COLO668 (cell line): ENCODE results near the gene DDTL.

Experiments used
- DNase-seq: peaks from one replicate; lab custom pipeline; 2025; ENCODE audit not compliant: unreplicated experiment; lab: John Stamatoyannopoulos, UW

Gene DDTL

DNA sequence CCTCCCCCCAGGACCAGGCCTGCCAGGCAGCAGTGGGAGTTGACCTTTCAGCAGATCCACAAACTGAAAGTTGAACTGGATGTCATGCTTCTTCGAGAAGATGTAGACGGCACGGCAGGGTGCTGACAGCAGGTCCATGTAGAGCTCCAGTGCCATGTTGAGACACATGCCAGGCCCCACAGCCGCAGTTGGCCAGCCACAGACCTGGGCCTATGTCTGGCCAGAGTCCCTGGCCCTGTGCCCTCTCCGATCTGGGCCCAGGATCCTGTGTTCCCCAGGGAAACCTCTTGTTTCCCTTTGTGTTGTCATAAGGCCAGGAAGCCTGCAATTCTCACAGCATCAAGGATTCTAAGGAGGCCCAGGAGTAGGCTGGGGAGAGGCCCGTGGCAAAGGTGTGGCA is 38.5 kb downstream of the DDTL start, which contains the start of gene GSTT4:
Gene GSTT4 (minus strand): TSS at position 253 of the 400 bp plus-strand sequence. CDS start 97 bp downstream, at position 156.
- no peak for DNase-seq

DNA sequence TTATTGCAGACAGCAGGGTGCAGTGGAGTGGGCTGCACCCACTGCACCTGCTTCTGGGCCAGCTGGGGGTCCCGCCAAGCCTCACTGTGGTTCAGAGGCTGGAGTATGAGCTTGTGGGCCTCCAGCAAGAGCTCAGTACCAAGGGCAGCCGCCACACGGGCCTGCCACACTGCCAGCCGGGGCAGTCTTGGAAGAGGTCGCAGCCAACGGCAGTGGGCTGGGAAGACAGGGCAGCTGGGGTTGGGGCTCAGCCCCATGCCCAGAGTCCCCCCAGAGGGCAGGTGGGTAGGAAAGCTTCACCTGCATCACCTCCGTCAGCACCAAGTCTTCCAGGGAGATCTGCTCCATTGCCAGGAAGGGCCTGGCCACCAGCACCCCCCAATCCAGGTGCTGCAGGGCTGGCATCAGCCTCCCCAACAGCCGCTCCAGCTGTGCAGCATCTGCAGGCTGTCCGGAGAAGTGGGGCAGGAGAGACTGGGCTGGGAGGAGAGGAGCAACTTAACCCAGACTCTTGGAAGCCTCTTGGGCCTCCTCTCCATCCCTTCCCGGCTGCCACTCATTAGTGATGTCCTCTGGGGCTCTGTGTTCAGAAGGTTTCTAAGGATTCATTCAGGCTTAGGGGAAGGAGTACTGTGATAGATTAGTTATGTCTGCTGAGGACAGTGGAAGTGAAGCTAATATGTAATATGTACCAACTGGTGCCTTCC is 39.7 kb downstream of the DDTL start:
- no peak for DNase-seq

DNA sequence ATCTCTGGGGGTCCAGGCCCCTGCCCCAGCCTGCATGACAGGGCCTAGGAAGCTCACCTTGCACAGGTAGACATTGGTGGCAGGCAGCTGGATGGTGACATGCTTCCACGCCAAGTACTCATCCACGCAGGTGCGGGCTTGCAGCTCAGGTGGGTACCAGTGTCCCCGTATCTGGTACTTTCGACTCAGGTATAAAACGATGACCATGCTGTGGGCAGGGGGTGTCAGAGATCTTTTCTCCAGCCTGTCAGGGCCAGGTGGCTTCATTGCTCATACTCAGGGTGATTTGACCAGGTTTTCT is 40.2 kb downstream of the DDTL start:
- DNase-seq: no peak

DNA sequence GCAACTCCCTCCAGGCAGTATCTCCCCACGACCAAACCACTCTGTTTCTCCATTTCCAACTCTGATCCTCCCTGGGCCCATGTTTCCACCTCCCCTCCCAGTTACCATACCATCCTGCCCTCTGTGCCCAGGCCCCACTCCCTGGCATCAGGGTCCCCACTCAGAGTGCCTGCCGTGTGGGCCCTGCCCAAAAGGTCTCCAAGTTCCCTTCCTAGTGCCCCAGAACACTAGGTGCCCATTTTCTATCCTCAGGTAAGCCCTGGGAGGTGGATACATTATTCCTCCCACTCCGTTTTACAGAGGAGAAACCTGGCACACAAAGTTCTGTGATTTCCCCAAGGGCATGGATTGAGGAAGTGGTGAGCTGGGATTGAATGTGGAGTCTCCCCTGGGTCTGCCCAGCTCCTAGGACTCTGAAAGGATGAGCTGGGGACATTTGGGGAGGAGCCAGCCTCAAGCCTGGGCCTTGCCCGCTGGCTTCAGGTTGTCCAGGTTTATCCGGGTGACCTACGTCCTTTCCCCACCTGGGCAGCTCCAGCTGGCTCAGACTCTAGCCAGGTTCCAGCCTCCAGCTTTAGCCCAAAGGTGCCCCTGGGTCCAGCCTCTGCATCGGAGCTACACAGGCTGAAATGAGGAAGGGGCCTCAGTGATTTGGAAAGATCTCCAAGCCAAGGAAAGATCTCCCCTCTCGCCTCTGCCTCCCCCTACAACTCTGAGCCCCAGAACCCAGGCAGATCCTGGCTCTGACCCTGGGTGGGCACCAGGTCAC is 40.7 kb downstream of the DDTL start:
- DNase-seq: no peak

DNA sequence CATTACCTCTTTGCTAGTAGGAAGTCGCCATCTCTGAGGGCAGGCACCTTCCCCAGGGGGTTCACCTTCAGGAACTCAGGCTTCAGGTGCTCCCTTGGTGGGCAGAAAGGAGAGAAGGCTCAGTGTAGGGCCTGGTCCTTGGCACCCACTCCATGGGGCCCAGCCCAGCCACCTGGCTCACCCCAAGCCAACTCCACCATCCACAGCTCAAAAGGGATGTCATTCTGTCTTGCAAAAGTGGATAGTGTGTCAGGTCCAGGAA is 41.3 kb downstream of the DDTL start:
- no peak for DNase-seq

DNA sequence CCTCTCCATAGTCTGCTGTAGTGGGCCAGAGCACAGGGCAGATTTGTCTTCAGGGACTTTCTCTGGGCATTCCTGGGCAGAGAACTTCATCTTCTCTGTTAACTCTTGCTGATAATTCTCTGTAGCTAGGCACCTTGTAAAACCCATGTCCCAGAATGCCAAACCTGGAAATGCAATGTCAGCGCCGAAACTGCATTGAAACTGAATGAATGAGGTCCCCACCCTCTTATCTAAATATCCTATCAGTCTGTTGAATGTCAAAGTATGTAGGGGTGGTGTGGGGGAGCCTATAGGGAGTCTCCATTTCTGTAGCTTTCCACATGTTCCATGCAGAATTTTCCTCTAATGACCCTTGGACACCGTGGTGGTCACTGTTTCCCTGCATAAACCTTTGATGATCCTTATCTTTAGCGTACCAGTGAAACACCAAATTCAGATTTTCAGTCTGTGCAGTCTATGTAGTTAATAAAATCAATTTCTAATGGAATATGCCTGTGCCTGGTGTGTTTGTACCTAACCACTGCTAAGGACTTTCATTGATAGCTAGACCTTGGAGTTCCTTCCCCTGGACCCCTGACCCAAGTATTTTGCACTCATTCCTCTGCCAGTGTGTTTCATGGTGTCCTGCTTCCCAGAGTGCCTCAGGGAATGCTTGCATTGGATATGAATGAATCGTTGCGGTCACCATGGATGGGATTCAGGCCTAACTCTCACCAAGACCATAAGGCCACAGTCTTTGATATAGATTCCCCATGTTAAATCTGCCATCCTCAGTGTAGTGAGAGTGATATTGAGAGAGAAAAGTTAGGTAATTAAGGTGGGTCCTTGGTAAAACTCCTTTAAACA is 41.9 kb downstream of the DDTL start:
- DNase-seq: no peak

DNA sequence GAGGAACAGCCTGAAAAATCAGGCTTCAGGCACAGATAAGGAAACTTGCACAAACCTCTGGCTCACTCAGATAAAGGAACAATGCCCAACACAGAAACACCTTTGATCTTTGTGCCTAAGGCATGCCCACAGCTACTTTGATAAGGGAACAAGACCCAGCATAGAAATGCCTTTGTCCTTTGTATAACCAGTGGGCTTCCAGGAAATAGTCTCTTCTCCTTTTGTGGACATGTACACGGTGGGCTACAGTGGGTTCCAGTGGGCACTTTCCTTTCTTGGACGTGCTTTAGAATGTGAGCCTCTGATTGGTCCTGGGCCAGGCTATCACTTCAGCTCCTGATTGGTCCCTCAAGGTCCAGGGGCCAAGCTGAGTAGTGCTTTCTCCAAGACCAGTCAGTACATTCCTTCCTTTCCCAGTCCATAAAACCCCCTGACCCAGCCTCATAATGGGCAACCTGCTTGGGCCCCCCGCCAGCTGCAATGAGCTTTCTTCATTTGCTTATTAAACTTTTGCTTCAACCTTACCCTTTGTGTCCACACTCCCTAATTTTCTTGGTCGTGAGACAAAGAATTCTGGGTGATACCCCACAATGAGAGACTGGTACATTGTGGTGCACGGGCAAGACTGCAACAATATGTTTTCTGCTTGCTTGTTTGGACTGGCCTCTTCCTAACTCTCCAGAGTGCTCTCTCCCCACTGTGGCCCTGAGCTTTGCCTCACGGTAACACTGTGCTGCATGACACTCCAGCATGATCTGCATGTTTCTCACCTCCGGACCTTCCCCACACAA is 42.7 kb downstream of the DDTL start:
- DNase-seq: no peak

DNA sequence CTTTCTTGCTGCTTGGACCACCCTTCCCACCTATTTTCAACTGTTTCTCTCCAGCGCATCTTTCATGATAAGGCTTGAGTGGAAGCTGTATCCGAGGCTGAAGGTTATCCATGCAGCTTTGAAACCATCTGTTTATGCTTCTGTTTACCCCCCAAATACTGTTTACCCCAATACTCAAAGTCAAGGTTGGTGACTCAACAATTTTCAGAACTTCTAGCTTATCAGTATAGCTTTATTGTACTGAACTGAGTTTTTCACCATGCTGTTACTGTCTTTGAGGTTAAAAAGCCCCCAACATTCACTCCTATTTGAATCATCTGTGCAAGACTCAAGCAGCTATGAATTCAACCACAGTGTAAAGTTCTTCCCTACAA is 43.3 kb downstream of the DDTL start:
- no peak for DNase-seq

DNA sequence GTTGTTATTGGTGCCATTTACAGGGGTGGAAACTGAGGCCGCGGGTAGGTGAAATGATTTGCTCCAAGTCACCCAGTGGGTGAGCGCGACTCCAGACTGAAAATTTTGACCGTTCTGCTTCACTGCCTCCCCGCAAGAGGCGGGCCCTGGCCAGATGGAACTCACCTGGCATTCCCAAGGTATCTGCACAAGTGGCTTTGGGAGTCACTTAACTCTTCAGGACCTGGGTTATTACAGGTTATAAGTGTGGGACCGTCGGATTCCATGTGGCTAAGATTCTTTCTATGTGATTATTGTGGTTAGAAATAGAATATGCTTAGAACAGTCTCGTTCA is 45.0 kb downstream of the DDTL start:
- DNase-seq: peak; percentile 63

DNA sequence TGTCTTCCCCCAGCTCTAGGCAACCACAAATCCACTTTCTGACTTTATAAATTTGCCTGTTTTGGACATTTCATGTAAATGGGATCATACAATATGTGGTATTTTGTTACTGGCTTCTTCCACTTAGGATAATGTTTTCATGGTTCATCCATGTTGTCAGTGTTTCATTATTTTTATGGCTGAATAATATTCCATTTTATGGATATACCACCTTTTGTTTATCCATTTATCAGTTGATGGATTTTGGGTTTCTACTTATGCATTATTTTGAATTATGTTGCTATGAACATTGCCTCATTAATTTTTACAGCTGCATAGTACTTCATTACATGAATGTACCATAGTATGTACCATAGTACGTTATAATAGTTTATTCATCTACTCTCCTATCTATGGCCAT is 49.5 kb downstream of the DDTL start:
- DNase-seq: no peak

DNA sequence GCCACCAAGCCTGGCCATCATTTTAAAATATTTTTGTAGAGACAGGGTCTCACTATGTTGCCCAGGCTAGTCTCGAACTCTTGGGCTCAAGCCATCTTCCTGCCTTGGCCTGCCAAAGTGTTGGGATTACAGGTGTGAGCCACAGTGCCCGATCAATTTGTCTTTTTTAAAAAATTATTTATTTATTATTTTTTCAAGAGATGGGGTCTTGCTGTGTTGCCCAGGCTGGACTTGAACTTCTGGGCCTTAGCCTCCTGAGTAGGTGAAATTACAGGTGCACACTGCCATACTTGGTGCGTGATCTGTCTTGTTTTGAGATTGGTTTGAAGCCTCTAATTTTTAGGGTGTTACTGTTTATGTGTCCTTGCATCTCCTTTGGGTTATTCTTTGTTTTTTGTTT is 54.6 kb downstream of the DDTL start:
- DNase-seq: no peak
